Osteoblast (primary cell): ENCODE results near the gene ABCG2. TPM values are rescaled to one million over a fixed set of nuclear protein-coding genes. Genes with fewer than 3 reads are reported as not detected.
"Not testable (repeated sequence)": the region's sequence is repeated elsewhere in the genome, so short reads cannot be mapped to it uniquely, and the experiment has no call there.

Experiments used
- DNase-seq: peaks from one replicate; pipeline ENCODE4 v3.0.0; 2011; ENCODE audit warnings: low spot score, mixed read lengths; ENCODE audit not compliant: insufficient read length; ENCODE audit errors: missing footprints
- H2AFZ ChIP-seq: 2 replicates; pipeline ENCODE4 v1.6.0; 2011; ENCODE audit warnings: mild to moderate bottlenecking, low read length
- H3K27ac ChIP-seq: 2 replicates; pipeline ENCODE4 v1.5.1; 2011; ENCODE audit warnings: mild to moderate bottlenecking, low read depth, low read length, moderate library complexity
- H3K27me3 ChIP-seq: 2 replicates; pipeline ENCODE4 v1.6.0; 2012; ENCODE audit warnings: mild to moderate bottlenecking, control low read depth, inconsistent platforms, low read length, moderate library complexity; ENCODE audit not compliant: insufficient read depth
- H3K36me3 ChIP-seq: 2 replicates; pipeline ENCODE4 v1.5.1; 2011; ENCODE audit warnings: mild to moderate bottlenecking, low read length, control low read depth, moderate library complexity; ENCODE audit not compliant: insufficient read depth
- H3K4me1 ChIP-seq: 2 replicates; pipeline ENCODE4 v1.5.1; 2011; ENCODE audit warnings: mild to moderate bottlenecking, low read length, control low read depth, moderate library complexity; ENCODE audit not compliant: insufficient read depth
- H3K4me2 ChIP-seq: 2 replicates; pipeline ENCODE4 v1.6.0; 2011; ENCODE audit warnings: mild to moderate bottlenecking, low read length; ENCODE audit not compliant: insufficient read depth
- H3K4me3 ChIP-seq: fragments of 200-600 bp; sonication (generic); 3 replicates; pipeline ENCODE4 v1.5.1; 2012; ENCODE audit warnings: mild to moderate bottlenecking, low read length, inconsistent platforms; ENCODE audit not compliant: insufficient read depth
- H3K79me2 ChIP-seq: 2 replicates; pipeline ENCODE4 v1.6.0; 2012; ENCODE audit warnings: mild to moderate bottlenecking, low read length, control low read depth, inconsistent platforms; ENCODE audit not compliant: insufficient read depth
- H3K9me3 ChIP-seq: 2 replicates; pipeline ENCODE4 v1.5.1; 2011; ENCODE audit warnings: low read depth, low read length, control low read depth
- H4K20me1 ChIP-seq: 2 replicates; pipeline ENCODE4 v1.6.0; 2012; ENCODE audit warnings: mild to moderate bottlenecking, low read length, control low read depth; ENCODE audit not compliant: insufficient read depth
- CTCF ChIP-seq: IDR thresholded peaks from 2 replicates; pipeline ENCODE4 v1.5.1; 2011; ENCODE audit warnings: mild to moderate bottlenecking, low read depth, low read length, moderate library complexity; ENCODE audit errors: extremely low read depth
- total RNA-seq: library from RNA; depleted of rRNA; stranded (reverse); fragments of >200 nt; gene quantifications from 2 replicates; pipeline ENCODE4 v1.2.3, GENCODE V29; 2012

Gene ABCG2
- total RNA-seq, 1 donor, result 0.36 TPM

GRCh38 chr4:88130003-88130402 is 28.4 kb downstream of the ABCG2 start:
- H3K4me2 ChIP-seq, result no peak overlapping the region
- H3K27me3 ChIP-seq, result no peaks in the 10 kb centered on the region
- no peak overlapping the region for H3K4me3 ChIP-seq
- no peaks in the 10 kb centered on the region for H3K4me1 ChIP-seq
- H2AFZ ChIP-seq, result no peak overlapping the region
- H4K20me1 ChIP-seq, result no peaks in the 10 kb centered on the region
- TF ChIP-seq CTCF, result no peak
- H3K27ac ChIP-seq, result no peak overlapping the region
- no peak for DNase-seq
- H3K9me3 ChIP-seq, result no peaks in the 10 kb centered on the region
- H3K36me3 ChIP-seq, result no peaks in the 10 kb centered on the region
- H3K79me2 ChIP-seq, result no peaks in the 10 kb centered on the region

- H2AFZ ChIP-seq, H3K27ac ChIP-seq, H3K27me3 ChIP-seq, H3K9me3 ChIP-seq, H3K4me3 ChIP-seq, H3K36me3 ChIP-seq, DNase-seq, H3K4me1 ChIP-seq, H3K4me2 ChIP-seq, H4K20me1 ChIP-seq, H3K79me2 ChIP-seq: not testable (repeated sequence)
Observed at GRCh38 chr4:88122260-88122659, 36.2 kb downstream of the ABCG2 start.

- peaks cover 6% of the 10 kb centered on the region for H3K9me3 ChIP-seq
- no peak overlapping the region for H3K4me3 ChIP-seq
- no peak for DNase-seq
- no peaks in the 10 kb centered on the region for H3K4me1 ChIP-seq
- no peaks in the 10 kb centered on the region for H3K79me2 ChIP-seq
- H3K27ac ChIP-seq, result no peak overlapping the region
- H3K27me3 ChIP-seq, result no peaks in the 10 kb centered on the region
- H4K20me1 ChIP-seq, result no peaks in the 10 kb centered on the region
- H2AFZ ChIP-seq, result no peak overlapping the region
- no peak for TF ChIP-seq CTCF
- no peak overlapping the region for H3K4me2 ChIP-seq
- no peaks in the 10 kb centered on the region for H3K36me3 ChIP-seq
Observed at GRCh38 chr4:88119943-88120342, 38.5 kb downstream of the ABCG2 start.

GRCh38 chr4:88115587-88115986 is 42.9 kb downstream of the ABCG2 start:
- Histone ChIP-seq H3K9me3 (peaks cover 6% of the 10 kb centered on the region), H2AFZ (no peak overlapping the region), H3K36me3 (no peaks in the 10 kb centered on the region), H3K27me3 (no peaks in the 10 kb centered on the region), H3K4me2 (no peak overlapping the region), H4K20me1 (no peaks in the 10 kb centered on the region), H3K27ac (no peak overlapping the region), H3K79me2 (no peaks in the 10 kb centered on the region), H3K4me3 (no peak overlapping the region), H3K4me1 (no peaks in the 10 kb centered on the region)
- DNase-seq, result no peak
- TF ChIP-seq CTCF, result no peak

GRCh38 chr4:88112856-88113255 is 45.6 kb downstream of the ABCG2 start:
- H4K20me1 ChIP-seq, result no peaks in the 10 kb centered on the region
- H3K4me2 ChIP-seq, result no peak overlapping the region
- no peak for DNase-seq
- H3K36me3 ChIP-seq, result no peaks in the 10 kb centered on the region
- H3K4me1 ChIP-seq, result peaks cover 14% of the 10 kb centered on the region
- H2AFZ ChIP-seq, result no peak overlapping the region
- no peaks in the 10 kb centered on the region for H3K9me3 ChIP-seq
- no peaks in the 10 kb centered on the region for H3K79me2 ChIP-seq
- no peak overlapping the region for H3K27ac ChIP-seq
- no peak for TF ChIP-seq CTCF
- no peaks in the 10 kb centered on the region for H3K27me3 ChIP-seq
- H3K4me3 ChIP-seq, result no peak overlapping the region
